Measurements from ENCODE around the gene RHCG. TPM values are rescaled to one million over a fixed set of nuclear protein-coding genes. Genes with fewer than 3 reads are reported as not detected.
"Not testable (repeated sequence)": the region's sequence is repeated elsewhere in the genome, so short reads cannot be mapped to it uniquely, and the experiment has no call there.

Gene RHCG
- total RNA-seq, 4 donors from 2014 or later: 1.5 to 140 (median 8.4) TPM

DNA sequence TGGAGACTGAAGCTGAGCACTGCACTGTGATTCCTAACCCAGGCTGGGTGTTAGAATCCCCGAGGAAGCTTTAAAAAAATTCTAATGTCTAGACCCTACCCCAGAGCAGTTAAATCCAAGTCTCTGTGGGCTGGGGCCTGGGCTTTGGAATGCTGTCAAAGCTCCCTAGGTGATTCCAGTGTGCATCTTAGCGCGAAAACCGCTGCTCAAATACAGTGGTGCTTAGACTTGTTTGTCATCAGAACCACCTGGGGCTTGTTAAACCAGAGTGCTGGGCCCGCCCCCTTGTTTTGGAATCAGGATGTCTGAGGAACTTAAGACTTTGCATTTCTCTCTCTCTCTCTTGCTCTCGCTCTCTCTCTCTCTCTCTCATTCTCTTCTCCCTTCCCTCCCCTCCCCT lies 20.7 kb downstream of the RHCG start:
- H3K9me3 ChIP-seq: no peaks in the 10 kb centered on the region
- no peak for TF ChIP-seq EP300 (IDR thresholded peaks at IDR 0.05)
- TF ChIP-seq, protein P1, sequence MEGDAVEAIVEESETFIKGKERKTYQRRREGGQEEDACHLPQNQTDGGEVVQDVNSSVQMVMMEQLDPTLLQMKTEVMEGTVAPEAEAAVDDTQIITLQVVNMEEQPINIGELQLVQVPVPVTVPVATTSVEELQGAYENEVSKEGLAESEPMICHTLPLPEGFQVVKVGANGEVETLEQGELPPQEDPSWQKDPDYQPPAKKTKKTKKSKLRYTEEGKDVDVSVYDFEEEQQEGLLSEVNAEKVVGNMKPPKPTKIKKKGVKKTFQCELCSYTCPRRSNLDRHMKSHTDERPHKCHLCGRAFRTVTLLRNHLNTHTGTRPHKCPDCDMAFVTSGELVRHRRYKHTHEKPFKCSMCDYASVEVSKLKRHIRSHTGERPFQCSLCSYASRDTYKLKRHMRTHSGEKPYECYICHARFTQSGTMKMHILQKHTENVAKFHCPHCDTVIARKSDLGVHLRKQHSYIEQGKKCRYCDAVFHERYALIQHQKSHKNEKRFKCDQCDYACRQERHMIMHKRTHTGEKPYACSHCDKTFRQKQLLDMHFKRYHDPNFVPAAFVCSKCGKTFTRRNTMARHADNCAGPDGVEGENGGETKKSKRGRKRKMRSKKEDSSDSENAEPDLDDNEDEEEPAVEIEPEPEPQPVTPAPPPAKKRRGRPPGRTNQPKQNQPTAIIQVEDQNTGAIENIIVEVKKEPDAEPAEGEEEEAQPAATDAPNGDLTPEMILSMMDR (IDR thresholded peaks at IDR 0.05): no peak
- TF ChIP-seq POLR2A (IDR thresholded peaks at IDR 0.05): no peak
- no peak for TF ChIP-seq POLR2AphosphoS5 (IDR thresholded peaks at IDR 0.05)
- no peak overlapping the region for H3K4me3 ChIP-seq
- H3K36me3 ChIP-seq: no peaks in the 10 kb centered on the region
- WGBS, 2 donors (ENCODE audit: low coverage in 1 of 2): 60% methylated on average over 5 of the region's 6 CpGs; no CpG with 5 or more reads in 1 of the 2 donors
- no peak overlapping the region for H3K27ac ChIP-seq
- H3K4me1 ChIP-seq: no peaks in the 10 kb centered on the region
- ATAC-seq: no peak
- H3K27me3 ChIP-seq: peaks cover 88% of the 10 kb centered on the region

DNA sequence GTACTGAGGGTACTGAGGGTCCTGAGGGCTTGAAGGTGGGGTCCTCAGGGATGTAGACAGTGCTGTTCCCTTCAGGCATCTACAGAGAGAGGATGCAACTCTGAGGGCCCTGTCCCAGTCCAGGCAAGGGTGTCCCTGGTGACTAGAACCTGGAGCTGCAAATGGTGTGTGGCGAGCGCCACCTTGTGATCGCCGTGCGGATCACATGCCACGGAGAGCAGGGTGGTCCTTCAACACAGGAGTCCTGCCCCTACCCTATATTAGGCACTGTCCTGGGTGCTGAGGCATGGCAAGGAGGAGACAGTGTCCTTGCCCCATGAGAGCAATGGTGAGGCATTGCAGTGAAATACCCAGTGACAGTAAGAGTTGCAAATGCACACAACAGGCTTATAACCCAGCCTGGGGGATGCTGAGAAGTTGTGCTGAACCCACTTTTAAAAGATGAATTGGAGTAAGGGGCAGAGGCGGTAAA lies 23.6 kb downstream of the RHCG start:
- Histone ChIP-seq H3K9me3 (no peaks in the 10 kb centered on the region), H3K27ac (no peak overlapping the region), H3K4me3 (no peak overlapping the region), H3K4me1 (peaks cover 0 to 5% (median 0%) of the 10 kb centered on the region in 3 donors), H3K36me3 (no peaks in the 10 kb centered on the region), H3K27me3 (peaks cover 72% of the 10 kb centered on the region)
- no peak for ATAC-seq
- WGBS, 2 donors (ENCODE audit: low coverage in 1 of 2): 20 to 35% methylated on average over 1 to 2 of the region's 7 CpGs
- no peak for TF ChIP-seq EP300 (IDR thresholded peaks at IDR 0.05)
- no peak for TF ChIP-seq POLR2AphosphoS5 (IDR thresholded peaks at IDR 0.05)
- TF ChIP-seq, protein P1 (IDR thresholded peaks at IDR 0.05): peak in 2 of 4 experiments; percentile 14 to 53

DNA sequence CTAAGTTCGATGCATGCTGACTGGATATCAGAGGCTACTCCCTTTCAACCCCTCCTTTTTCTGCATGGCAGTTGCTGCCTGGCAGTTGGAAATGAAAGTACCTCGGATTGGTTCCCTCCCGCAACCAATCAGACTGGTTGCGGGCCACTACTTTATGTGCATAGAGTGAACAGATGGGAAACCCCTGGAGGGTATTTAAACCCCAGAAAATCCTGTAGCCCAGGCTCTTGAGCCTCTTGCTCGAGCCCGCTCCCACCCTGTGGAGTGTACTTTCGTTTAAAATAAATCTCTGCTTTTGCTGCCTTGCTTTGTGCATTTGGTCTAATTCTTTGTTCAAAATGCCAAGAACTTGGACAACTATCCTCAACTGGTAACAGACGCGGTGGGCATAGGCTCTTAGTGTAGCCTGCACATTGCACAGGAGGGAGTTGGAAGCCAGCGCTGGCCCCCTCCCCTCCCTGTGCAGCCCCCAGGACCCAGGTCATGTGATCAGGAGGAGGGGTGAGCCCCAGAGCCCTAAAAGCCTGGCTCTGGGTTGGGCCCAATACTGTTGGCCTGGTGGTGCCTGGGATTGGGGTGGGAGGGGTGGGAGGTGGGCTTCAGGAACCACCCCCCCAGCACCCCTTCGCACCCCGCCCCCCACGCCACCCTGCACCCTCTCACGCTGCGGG lies 26.8 kb downstream of the RHCG start:
- no peaks in the 10 kb centered on the region for H3K36me3 ChIP-seq
- H3K27ac ChIP-seq: no peak overlapping the region
- no peak for TF ChIP-seq POLR2A (IDR thresholded peaks at IDR 0.05)
- TF ChIP-seq, protein P1 (IDR thresholded peaks at IDR 0.05): no peak
- no peak for TF ChIP-seq POLR2AphosphoS5 (IDR thresholded peaks at IDR 0.05)
- no peak for TF ChIP-seq EP300 (IDR thresholded peaks at IDR 0.05)
- H3K4me1 ChIP-seq: peaks cover 0 to 5% (median 0%) of the 10 kb centered on the region in 3 donors
- H3K4me3 ChIP-seq: no peak overlapping the region
- H3K27me3 ChIP-seq: peaks cover 44% of the 10 kb centered on the region
- no peak for ATAC-seq
- H3K9me3 ChIP-seq: no peaks in the 10 kb centered on the region
- WGBS, 2 donors (ENCODE audit: low coverage in 1 of 2): 63 to 65% methylated on average over 7 to 8 of the region's 15 CpGs

DNA sequence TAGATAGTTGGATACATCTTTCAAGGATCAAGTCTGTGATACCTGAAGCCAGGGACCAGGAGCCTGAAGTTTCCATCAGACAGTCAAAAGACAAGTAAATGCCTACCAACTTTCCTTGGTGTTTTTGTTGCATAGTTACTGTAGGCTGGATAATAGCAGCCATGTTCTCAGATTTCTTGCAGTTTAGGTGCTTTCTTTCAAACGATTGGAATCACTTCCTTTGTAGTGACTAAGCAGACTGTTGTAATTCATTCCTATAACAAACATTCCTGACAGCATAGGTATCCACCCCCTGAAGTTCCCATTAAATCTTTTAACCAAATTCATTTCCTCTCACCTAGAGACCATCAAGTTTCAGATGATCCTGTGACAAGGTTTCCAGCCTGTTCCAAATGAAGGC lies 27.6 kb downstream of the RHCG start:
- not testable (repeated sequence) for H3K4me1 ChIP-seq, ATAC-seq, H3K4me3 ChIP-seq, H3K36me3 ChIP-seq, H3K9me3 ChIP-seq, H3K27ac ChIP-seq
- H3K27me3 ChIP-seq: peaks cover 41% of the 10 kb centered on the region
- 8 to 14% methylated on average over 1 of the region's 1 CpG for WGBS, 2 donors (ENCODE audit: low coverage in 1 of 2)

DNA sequence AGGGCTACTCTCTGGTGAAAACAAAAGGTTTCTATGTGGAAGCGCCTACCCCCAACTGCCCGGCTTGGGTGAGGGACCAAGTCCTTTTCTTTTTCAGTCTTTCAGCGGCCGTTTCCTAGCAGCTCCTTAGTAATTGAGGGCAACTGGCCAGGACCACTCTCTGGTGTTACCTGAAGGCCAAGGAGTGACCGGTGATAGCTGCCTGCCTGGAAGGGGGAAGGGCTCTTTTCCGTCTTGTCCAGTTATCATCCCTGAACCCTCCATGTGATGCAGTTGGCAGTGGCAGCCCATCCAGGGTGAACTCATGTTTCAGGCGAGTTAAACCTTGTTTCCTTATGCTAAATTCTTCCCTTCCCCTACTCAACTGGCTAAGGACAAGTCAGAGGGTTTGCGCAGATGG lies 33.3 kb downstream of the RHCG start:
- ATAC-seq: no peak
- no peaks in the 10 kb centered on the region for H3K36me3 ChIP-seq
- H3K9me3 ChIP-seq: no peaks in the 10 kb centered on the region
- H3K4me3 ChIP-seq: no peak overlapping the region
- 86 to 98% methylated on average over 5 to 7 of the region's 8 CpGs for WGBS, 2 donors (ENCODE audit: low coverage in 1 of 2)
- no peaks in the 10 kb centered on the region for H3K4me1 ChIP-seq
- no peak overlapping the region for H3K27ac ChIP-seq
- TF ChIP-seq EP300 (IDR thresholded peaks at IDR 0.05) (no peak), POLR2AphosphoS5 (IDR thresholded peaks at IDR 0.05) (no peak), POLR2A (IDR thresholded peaks at IDR 0.05) (no peak)
- TF ChIP-seq, protein P1 (IDR thresholded peaks at IDR 0.05): no peak
- H3K27me3 ChIP-seq: peaks cover 24% of the 10 kb centered on the region
